Prostate gland (tissue), 2 donors: ENCODE measurements around the gene KCNJ6.

Experiments used
- CTCF ChIP-seq, 4 experiments: fragments of 200-600 bp in 2 of 4; fragments of 450-650 bp in 2 of 4; sonication (generic) in 2 of 4; IDR thresholded peaks; 1 replicate in 3 of 4; 2 replicates in 1 of 4; pipeline ENCODE4 v1.5.1; 2016 to 2019; ENCODE audit warnings: antibody characterized with exemption in 4 of 4, mild to moderate bottlenecking in 2 of 4, moderate library complexity in 2 of 4
- POLR2A ChIP-seq: fragments of 450-650 bp; IDR thresholded peaks from one replicate; pipeline ENCODE4 v1.6.1; 2016; ENCODE audit warnings: antibody characterized with exemption, mild to moderate bottlenecking
- POLR2AphosphoS5 ChIP-seq: sonication (generic); formaldehyde crosslinking; IDR thresholded peaks from one replicate; pipeline ENCODE4 v1.6.1; 2017; ENCODE audit warnings: antibody characterized with exemption

GRCh38 chr21:37607081-37607480 is 309.2 kb downstream of the KCNJ6 start:
- TF ChIP-seq POLR2A (no peak), POLR2AphosphoS5 (no peak), CTCF (IDR thresholded peaks at IDR 0.05) (no peak)
